HG03378 (cell line): ENCODE results near the gene ZMYM4.

Source experiments
- ATAC-seq: cut with Tn5 transposase; IDR thresholded peaks from one replicate; pipeline ENCODE4 v1.9.1; 2021; ENCODE audit warnings: mild to moderate bottlenecking, moderate library complexity; ENCODE audit not compliant: unreplicated experiment

The ZMYM4 gene

DNA sequence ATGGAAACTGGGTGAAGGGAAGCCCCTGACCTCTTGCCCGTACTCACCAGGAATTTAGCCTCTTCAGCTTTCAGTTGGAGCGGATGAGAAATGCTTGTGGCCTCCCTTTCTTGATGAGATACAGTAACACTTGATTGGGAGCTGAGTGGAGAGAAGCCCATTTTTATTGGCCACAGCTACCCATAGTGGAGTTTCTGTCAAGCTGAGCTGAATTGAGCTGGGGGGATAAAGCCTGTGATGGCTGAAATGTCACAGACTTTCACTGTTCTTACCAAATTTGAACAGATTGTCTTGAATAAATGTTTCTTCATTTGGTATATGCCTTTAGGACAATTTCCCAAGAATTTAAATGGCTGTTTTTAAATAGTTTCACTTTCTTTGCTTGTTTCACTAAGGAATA lies 125.9 kb downstream of the ZMYM4 start:
- ATAC-seq, result no peak

DNA sequence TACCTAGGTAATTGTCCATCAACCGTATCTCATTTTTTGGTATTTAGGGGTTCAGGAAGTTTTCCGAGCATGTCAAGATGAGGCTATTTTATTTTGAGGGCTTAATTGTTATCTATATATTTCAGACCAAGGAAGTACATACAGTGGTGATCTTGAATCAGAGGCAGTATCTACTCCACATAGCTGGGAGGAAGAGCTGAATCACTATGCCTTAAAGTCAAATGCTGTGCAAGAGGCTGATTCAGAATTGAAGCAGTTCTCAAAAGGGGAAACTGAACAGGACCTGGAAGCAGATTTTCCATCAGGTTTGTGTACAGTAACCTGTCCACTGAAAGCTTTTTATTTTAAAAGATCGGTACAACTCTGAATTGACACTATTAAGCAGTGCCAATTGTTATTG lies 130.2 kb downstream of the ZMYM4 start:
- ATAC-seq, result no peak

DNA sequence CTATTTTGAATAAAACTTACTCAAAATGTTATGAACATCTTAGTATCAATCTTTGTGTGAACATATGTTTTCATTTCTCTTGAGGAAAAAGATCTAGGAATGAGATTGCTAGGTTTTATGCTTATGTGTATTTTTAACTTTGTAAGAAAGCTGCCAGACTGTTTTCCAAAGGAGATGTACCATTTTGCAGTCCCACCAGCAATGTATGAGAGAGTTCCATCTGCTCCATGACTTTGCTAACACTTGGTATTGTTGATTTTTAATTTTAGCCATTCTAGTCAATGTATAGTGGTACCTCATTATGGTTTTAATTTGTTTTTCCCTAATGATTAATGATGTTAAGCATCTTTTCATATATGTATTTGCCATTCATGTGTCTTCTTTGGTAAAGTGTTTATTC lies 132.5 kb downstream of the ZMYM4 start:
- ATAC-seq, result no peak

DNA sequence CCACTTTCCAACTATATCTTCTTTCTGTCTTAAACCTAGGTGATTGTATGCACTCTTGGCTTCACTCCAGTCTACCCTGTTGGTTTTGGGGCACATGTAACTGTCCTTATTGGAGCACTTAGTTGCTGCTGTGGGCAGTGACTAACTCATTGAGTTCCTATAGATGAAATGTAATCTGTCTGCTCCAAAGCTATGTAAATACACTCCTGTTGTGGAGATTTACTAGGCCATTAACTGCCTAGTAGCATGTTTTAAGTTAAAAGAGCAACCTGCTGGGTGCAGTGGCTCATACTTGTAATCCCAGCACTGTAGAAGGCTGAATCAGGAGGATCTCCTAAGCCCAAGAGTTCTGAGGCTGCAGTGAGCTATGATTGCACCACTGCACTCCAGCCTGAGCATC lies 137.6 kb downstream of the ZMYM4 start:
- ATAC-seq, result no peak

DNA sequence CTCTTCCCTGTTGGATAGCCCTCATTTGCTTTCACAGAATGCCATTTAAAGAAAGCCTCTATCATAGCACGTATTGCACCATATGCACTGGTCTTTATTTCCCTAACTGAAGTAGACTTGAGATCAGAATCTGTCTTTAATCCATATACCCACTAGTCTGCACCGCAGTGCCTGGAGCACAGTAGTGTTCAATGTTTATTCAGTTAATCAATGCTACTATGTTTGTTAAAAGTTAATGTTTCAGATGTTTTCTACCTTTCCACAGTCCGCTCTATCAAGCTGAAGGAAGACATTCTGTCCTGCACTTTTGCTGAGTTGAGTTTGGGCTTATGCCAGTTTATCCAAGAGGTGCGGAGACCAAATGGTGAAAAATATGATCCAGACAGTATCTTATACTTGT lies 139.2 kb downstream of the ZMYM4 start:
- ATAC-seq, result no peak

DNA sequence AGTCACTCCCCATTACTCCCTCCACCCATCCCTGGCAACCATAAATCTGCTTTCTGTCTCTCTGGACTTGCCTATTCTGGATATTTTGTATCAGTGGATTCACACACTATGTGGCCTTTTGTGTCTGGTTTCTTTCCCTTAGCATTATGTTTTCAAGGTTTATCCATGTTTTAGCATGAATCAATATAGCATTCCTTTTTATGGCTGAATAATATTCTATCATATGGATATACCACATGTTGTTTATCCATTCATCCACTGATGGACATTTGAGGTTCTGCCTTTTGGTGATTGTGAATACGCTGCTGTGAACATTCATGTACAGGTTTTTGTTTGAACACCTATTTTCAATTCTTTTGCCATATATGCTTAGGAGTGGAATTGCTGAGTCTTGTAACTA lies 140.4 kb downstream of the ZMYM4 start:
- no peak for ATAC-seq

DNA sequence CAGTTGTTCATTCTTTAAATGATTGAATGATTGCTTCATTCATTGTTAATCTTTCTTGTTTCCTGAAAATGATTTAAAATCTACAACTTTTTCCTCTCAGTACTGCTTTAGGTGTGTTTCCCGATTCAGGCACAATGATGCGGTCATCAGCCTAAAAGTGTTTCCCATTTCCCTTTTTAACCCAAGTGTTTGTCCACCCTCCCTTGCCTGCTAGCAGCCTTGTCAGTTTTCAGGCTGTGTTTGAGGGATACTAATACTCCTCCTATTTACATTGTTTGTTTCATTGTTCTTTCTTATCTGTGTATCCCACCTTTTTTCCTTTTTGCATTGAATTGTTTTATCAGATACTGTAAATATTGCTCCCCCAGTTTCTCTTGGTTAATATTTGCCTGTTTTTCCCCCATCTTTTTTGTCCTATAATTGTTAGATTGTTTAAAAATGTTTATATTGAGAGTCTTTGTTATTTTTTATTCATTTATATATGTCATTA lies 157.6 kb downstream of the ZMYM4 start:
- ATAC-seq, result no peak

DNA sequence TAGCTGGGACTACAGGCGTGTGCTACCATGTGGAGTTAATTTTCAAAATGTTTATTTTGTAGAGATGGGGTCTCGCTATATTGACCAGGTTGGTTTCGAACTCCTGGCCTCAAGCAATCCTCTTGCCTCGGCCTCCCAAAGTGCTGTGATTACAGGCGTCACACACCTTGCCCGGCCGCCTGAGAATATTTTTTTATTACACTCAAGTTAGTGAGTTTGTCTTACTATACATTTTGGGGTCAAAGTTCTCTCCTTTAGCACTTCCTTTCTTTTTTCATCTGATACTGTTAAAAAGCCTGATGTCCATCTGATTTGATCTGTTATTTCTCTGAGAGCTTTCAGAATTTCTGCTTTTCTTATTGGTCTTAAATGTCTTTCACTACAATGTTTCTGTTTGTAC lies 159.9 kb downstream of the ZMYM4 start:
- no peak for ATAC-seq

DNA sequence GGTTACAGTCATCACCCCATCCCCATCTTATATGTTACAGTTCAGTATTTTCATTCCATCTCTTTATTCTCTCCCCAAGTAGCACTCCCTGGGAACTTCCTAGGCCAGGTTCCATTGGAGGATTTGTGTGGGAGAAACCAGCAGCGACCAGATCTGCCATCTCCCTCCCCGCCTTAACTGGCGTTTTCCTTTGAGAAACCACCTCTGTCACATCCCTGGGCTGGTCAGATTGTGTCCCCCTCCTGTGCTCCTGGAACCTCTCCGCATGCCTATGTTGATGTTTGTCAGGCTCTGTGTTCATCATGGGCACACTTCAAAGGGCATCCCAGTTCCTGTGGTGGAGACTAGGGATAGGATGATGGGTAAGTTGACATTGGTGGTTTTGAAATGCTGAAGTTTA lies 162.3 kb downstream of the ZMYM4 start:
- ATAC-seq, result no peak

DNA sequence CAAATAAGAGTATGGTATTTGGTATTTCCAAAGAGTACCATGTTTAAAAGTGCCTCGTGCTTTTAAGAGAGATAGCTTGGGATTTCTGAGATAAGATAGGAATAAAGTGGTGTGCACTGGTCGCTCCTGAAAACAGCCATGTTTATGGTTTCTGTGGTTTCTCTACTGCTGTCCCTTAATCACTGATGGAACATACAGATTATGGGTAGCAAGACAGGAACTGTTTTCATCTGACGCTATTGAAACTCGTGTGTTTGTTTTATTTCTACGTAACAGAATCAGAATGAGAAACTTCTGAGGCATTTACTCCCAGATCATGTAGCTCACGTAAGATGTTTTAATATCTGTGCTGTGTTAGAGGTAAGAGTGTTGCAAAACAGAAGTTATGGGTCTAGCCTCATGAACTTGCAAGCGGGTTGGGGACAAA lies 162.7 kb downstream of the ZMYM4 start:
- ATAC-seq, result no peak

DNA sequence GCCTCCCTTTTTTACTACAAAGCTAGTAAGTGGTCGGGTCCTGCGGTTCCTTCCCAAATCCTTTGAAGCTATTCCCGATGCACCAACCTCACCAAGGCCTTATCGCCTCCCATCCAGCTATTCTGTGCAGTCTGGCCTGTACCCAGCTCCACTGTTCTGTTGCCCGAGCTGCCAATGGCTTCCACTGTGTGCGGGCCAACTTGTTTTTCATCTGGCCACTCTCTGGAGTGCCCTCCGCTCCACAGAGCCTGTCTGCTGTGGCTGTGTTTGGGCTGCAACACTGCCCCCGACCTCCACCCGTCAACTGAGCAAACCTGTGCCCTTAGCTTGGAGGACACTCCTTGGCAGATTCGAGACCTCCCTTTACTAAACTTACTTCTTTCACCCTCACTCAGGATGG lies 163.7 kb downstream of the ZMYM4 start:
- ATAC-seq, result no peak

DNA sequence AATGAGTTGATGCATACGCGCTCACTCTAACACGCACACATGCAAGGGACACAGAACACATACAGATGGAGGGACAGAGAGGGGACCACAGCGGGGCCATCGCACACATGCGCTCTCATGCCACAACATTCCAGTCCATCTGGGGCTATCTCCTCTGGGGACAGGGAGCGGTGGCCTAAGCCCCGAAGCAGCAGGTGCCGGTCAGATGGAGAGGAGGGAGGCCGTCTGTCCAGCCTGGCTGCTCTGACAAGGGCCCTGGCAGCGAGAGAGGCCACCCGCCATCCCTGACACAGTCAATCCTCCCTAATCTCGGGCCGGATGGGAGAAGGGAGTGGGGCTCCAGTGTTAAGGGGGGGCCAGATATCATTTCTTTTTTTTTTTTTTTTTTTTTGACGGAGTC lies 165.2 kb downstream of the ZMYM4 start:
- no peak for ATAC-seq

DNA sequence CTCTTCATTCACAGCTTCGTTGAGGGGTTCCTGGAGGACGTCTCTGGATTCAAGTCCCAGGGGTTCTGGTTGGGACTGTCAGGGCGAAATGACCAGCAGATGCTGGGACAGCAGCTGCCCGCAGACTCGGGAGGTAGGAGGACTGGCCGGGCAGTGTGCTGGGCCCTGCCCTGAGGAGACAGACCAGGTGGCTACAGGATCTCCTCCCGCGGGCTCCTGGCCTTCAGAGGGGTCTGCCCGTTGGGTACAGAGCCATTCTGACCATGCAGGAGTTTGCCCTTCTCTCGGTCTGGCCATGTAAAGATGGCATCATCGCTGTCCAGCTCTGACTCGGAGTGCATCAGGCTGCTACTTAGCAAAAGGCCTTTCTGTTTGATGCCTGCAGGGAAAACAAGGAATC lies 166.2 kb downstream of the ZMYM4 start:
- no peak for ATAC-seq

DNA sequence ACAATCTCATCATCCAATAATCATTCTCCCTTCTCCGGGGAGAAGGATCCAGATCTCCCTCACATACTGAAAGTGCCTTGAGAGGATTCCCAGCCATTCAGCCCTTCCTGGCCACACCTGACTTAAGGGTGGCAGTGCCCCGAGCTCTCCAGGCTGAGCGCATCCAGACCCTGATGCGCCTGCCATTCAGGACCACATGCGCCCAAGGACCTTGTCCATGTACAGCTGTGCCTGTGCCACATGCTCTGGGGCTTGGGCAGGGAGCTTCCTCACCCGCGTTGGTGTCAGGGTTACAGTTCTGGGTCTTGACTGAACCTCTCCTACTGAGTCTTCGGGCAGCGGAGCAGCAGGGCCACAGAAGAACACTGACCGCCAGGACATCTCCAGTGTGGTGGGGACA lies 167.6 kb downstream of the ZMYM4 start:
- ATAC-seq, result no peak

DNA sequence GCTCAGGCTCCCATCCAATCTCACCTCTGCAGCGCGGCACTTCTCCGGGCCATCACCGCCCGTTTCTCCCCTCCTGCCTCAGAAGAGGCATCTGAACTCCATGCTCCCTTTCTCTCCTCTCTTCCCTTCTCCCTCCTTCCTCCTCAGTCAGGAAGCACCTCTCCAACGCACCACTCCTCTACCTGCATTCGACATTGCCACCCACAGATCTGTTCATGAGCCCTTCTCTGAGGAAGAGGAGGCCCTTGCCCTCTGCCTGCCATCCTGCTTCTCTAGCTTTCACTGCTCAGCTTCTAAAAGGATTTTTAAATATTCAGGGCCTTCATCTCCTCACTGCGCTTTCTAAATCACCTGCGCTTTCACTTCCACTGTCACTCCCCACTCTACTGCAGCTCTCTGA lies 168.7 kb downstream of the ZMYM4 start:
- ATAC-seq, result no peak

DNA sequence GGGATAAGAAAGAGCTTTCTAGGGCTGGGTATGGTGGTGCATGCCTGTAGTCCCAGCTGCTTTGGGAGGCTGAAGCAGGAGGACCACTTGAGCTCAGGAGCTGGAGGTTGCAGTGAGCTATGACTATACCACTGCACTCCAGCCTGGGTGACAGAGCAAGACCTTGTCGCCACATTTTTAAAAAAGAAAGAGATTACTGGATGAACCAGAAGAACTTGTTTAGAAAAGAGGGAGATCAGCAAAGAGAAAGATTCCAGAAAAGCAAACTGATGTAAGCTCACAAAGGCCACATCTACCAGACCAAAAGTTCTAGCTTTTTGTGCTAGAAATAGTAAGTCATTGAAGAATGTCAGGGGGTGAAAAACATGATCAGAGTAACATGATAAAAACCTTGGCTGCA lies 171.1 kb downstream of the ZMYM4 start:
- ATAC-seq, result no peak

DNA sequence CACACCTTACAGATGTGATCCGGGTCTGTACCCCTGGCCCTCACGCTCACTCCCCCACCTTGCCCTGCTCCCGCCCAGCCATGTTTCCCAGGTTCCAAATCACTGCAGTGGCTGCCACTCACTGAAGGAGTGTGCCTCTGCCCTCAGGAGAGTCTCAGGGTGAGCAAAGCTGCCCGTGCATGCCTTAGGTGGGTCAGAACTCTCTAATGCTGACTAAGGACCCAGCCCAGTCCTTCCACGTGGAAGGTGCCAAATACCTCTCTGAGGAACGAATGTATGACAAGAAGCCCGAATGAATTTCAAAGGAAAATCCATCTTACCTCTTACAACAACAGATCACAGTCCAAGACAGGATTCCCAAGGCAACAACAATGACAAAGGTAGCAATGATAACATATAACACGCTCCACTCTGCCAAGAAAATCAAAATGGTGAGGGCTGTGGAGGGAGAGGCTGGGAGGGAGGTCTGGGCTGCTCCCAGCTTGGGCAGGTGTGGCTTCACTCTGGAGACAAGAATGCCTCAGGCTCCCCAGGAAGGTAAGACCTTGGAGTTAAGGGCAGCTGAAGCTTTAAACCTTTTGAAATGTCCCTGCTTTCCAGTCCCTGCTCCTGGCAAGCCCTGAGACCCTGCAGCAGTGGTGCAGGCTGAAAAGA lies 173.5 kb downstream of the ZMYM4 start:
- no peak for ATAC-seq

DNA sequence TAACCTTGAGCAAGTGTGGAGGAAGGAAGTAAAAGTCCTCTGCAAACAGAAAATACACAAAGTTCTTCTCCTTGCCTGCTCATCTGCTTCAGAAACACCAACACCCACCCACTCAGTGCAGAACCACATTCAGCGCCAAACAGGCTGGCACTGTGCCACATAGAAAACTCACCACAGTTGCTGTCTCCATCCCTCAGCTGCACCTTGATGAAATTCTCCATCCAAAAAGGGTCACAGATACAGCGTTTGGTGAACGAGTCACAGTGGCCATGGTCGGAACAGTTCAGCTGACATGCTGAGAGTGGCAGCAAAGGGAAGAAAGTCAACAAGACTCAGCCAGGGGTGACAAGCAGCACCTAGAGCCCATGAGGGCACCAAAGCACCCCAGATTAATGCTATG lies 174.2 kb downstream of the ZMYM4 start:
- no peak for ATAC-seq

DNA sequence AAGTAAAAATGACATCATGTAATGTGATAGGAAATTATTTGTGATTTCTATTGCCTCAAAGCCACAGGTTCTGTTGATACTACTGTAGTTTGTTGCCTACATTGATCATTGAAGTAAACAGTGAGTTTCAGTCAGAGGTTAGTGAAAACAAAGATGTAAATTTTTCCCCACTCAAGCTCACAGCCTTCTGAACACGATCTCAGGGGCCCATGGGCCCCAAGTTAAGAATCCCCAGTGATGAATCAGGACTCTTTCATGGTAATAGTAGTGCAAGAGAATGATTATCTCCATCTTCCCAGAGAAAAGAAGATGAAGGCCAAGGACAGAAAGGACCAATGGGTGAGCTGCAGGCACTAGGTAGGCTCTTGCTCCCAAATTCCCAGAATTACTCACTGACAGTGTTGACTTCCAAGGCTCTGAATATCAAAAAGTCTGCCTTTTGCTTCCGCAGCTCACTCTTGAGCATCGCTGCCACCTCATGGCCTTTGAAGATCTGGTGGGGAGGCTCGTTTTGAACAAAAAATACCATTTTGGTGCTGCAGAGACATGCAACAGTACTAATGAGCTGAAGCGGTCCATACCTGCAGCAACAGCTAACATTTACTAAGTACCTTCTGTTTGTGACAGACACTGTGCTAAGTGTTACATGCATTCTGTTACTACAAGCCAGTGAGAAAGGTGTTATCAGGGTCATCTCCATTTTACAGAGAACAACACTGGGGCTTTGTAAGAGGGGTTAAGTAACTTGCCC lies 175.4 kb downstream of the ZMYM4 start:
- no peak for ATAC-seq

DNA sequence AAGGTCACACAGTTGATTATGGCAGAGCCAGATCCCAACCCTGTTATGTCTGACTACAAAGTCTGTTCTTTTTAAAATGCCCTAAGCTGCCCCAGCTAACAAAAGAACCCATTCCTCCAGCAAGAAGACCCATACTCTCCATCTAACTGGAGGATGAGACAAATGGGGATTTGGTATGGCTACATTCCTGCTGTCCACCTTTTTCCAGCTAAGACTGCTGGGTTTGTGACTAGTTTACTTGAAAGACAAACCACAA lies 175.9 kb downstream of the ZMYM4 start:
- no peak for ATAC-seq

DNA sequence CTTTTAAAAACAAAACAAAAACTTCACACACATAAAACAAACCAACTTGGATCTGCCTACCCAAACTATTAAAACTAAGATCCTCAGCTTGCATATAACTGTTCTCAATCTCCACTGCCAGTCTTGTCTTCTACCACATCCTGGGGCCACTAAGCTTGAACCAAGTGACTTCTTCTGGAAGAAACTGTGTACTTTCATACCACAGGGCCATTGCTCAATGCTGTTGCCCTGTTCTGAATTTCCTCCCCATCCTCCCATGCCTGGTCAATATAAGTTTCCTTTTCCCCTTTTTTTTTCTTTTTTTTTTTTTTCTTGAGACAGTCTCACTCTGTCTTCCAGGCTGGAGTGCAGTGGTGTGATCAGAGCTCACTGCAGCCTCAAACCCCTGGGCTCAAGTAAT lies 178.8 kb downstream of the ZMYM4 start:
- no peak for ATAC-seq

DNA sequence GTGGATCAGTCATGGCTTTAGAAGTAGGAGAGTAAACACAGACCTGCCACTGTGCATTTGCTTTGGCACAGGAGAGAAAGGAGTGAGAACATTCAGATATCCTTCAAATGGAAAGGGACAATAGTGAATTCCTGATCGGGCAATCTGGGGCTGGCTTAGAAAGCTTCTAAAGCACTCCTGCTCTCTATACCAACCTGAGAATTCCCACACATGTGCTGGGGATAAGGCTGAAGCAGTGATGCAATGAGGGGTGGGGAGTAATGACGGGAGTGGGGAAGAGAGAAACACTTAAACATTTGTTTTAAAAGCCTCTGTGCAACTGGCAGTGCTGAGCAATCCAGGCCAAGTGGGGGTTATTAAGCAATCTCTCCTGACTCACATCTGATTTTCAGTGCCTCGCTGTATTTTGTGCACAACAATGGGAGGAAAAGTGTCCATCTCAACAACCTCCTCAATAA lies 179.9 kb downstream of the ZMYM4 start:
- no peak for ATAC-seq
